ENCODE results near the gene AMMECR1. TPM values are rescaled to one million over a fixed set of nuclear protein-coding genes. Genes with fewer than 3 reads are reported as not detected.

AMMECR1 gene
- polyA plus RNA-seq, 3 donors from 2014 or later: 6.2 to 8.1 (median 7.6) TPM

- DNase-seq: no peak
- no peak overlapping the region for H3K27ac Mint-ChIP-seq
- H3K4me1 Mint-ChIP-seq: peaks cover 10 to 41% of the 10 kb centered on the region in 2 donors
- H3K27me3 Mint-ChIP-seq (ENCODE audit: low read depth in 3 of 3): peaks cover 0 to 2% (median 2%) of the 10 kb centered on the region in 3 donors
- no peaks in the 10 kb centered on the region for H3K36me3 Mint-ChIP-seq
- no peak overlapping the region for H3K4me3 Mint-ChIP-seq
- H3K9me3 Mint-ChIP-seq: no peaks in the 10 kb centered on the region
These were observed 13.5 kb downstream of the AMMECR1 start for GRCh38 chrX:110304371-110304770.

- H3K36me3 Mint-ChIP-seq: no peaks in the 10 kb centered on the region
- no peak overlapping the region for H3K4me3 Mint-ChIP-seq
- H3K9me3 Mint-ChIP-seq: no peaks in the 10 kb centered on the region
- DNase-seq: no peak
- H3K4me1 Mint-ChIP-seq: peaks cover 8 to 38% of the 10 kb centered on the region in 2 donors
- no peaks in the 10 kb centered on the region for H3K27me3 Mint-ChIP-seq (ENCODE audit: low read depth in 3 of 3)
- H3K27ac Mint-ChIP-seq: no peak overlapping the region
These were observed 14.9 kb downstream of the AMMECR1 start for GRCh38 chrX:110302975-110303374.

- DNase-seq: no peak
- Mint-ChIP-seq H3K36me3 (peaks cover 0 to 6% (median 0%) of the 10 kb centered on the region in 3 donors), H3K27me3 (ENCODE audit: low read depth in 3 of 3) (no peaks in the 10 kb centered on the region), H3K9me3 (peaks cover 0 to 7% (median 2%) of the 10 kb centered on the region in 6 donors), H3K4me1 (peaks cover 8 to 38% of the 10 kb centered on the region in 2 donors), H3K4me3 (no peak overlapping the region), H3K27ac (no peak overlapping the region)
These were observed 16.7 kb downstream of the AMMECR1 start for GRCh38 chrX:110301194-110301593.

- H3K27me3 Mint-ChIP-seq (ENCODE audit: low read depth in 3 of 3): no peaks in the 10 kb centered on the region
- no peak for DNase-seq
- peaks cover 0 to 14% (median 2%) of the 10 kb centered on the region in 6 donors for H3K9me3 Mint-ChIP-seq
- no peak overlapping the region for H3K4me3 Mint-ChIP-seq
- no peak overlapping the region for H3K27ac Mint-ChIP-seq
- peaks cover 2 to 15% of the 10 kb centered on the region in 2 donors for H3K4me1 Mint-ChIP-seq
- H3K36me3 Mint-ChIP-seq: peaks cover 0 to 7% (median 0%) of the 10 kb centered on the region in 3 donors
These were observed 23.8 kb downstream of the AMMECR1 start for GRCh38 chrX:110294087-110294486.

GRCh38 chrX:110293658-110294057, 24.2 kb downstream of the AMMECR1 start:
- Mint-ChIP-seq H3K4me3 (no peak overlapping the region), H3K36me3 (peaks cover 0 to 7% (median 0%) of the 10 kb centered on the region in 3 donors), H3K27ac (no peak overlapping the region), H3K9me3 (peaks cover 0 to 14% (median 2%) of the 10 kb centered on the region in 6 donors), H3K27me3 (ENCODE audit: low read depth in 3 of 3) (no peaks in the 10 kb centered on the region), H3K4me1 (peaks cover 5 to 15% of the 10 kb centered on the region in 2 donors)
- DNase-seq: no peak

GRCh38 chrX:110287605-110288004, 30.3 kb downstream of the AMMECR1 start:
- Mint-ChIP-seq H3K36me3 (no peaks in the 10 kb centered on the region), H3K9me3 (no peaks in the 10 kb centered on the region), H3K4me1 (peaks cover 13 to 30% of the 10 kb centered on the region in 2 donors), H3K27me3 (ENCODE audit: low read depth in 3 of 3) (peaks cover 0 to 2% (median 0%) of the 10 kb centered on the region in 3 donors), H3K27ac (no peak overlapping the region), H3K4me3 (no peak overlapping the region)
- DNase-seq: no peak

- Mint-ChIP-seq H3K4me1 (peaks cover 13 to 36% of the 10 kb centered on the region in 2 donors), H3K9me3 (peaks cover 0 to 2% (median 0%) of the 10 kb centered on the region in 6 donors), H3K36me3 (no peaks in the 10 kb centered on the region), H3K4me3 (no peak overlapping the region), H3K27ac (no peak overlapping the region), H3K27me3 (ENCODE audit: low read depth in 3 of 3) (peaks cover 0 to 7% (median 2%) of the 10 kb centered on the region in 3 donors)
- DNase-seq: no peak
These were observed 31.8 kb downstream of the AMMECR1 start for GRCh38 chrX:110286106-110286505.

GRCh38 chrX:110284159-110284558, 33.7 kb downstream of the AMMECR1 start:
- H3K9me3 Mint-ChIP-seq: peaks cover 0 to 2% (median 0%) of the 10 kb centered on the region in 6 donors

GRCh38 chrX:110282922-110283321, 35.0 kb downstream of the AMMECR1 start:
- peaks cover 0 to 5% (median 2%) of the 10 kb centered on the region in 3 donors for H3K27me3 Mint-ChIP-seq (ENCODE audit: low read depth in 3 of 3)
- no peaks in the 10 kb centered on the region for H3K36me3 Mint-ChIP-seq
- no peak overlapping the region for H3K4me3 Mint-ChIP-seq
- peaks cover 16 to 36% of the 10 kb centered on the region in 2 donors for H3K4me1 Mint-ChIP-seq
- H3K27ac Mint-ChIP-seq: no peak overlapping the region
- DNase-seq: no peak
- peaks cover 0 to 2% (median 0%) of the 10 kb centered on the region in 6 donors for H3K9me3 Mint-ChIP-seq

More at GRCh38 chrX:110284159-110284558, 33.7 kb downstream of the AMMECR1 start:
- Mint-ChIP-seq H3K4me1 (peaks cover 11 to 27% of the 10 kb centered on the region in 2 donors), H3K27ac (no peak overlapping the region), H3K36me3 (no peaks in the 10 kb centered on the region), H3K4me3 (no peak overlapping the region), H3K27me3 (ENCODE audit: low read depth in 3 of 3) (peaks cover 0 to 7% (median 2%) of the 10 kb centered on the region in 3 donors)
- no peak for DNase-seq

- peak overlapping the region in 1 of 6 donors; percentile 31 for H3K27ac Mint-ChIP-seq
- H3K4me3 Mint-ChIP-seq: no peak overlapping the region
- H3K9me3 Mint-ChIP-seq: peaks cover 0 to 2% (median 0%) of the 10 kb centered on the region in 6 donors
- H3K36me3 Mint-ChIP-seq: no peaks in the 10 kb centered on the region
- H3K4me1 Mint-ChIP-seq: peaks cover 17 to 35% of the 10 kb centered on the region in 2 donors
- peaks cover 0 to 8% (median 2%) of the 10 kb centered on the region in 3 donors for H3K27me3 Mint-ChIP-seq (ENCODE audit: low read depth in 3 of 3)
- DNase-seq: no peak
These were observed 36.5 kb downstream of the AMMECR1 start for GRCh38 chrX:110281377-110281776.

GRCh38 chrX:110280954-110281353, 36.9 kb downstream of the AMMECR1 start:
- Mint-ChIP-seq H3K27ac (no peak overlapping the region), H3K36me3 (peaks cover 0 to 2% (median 0%) of the 10 kb centered on the region in 3 donors), H3K9me3 (peaks cover 0 to 2% (median under 1%) of the 10 kb centered on the region in 6 donors), H3K4me3 (no peak overlapping the region), H3K4me1 (peaks cover 17 to 35% of the 10 kb centered on the region in 2 donors), H3K27me3 (ENCODE audit: low read depth in 3 of 3) (peaks cover 0 to 8% (median 2%) of the 10 kb centered on the region in 3 donors)
- no peak for DNase-seq

GRCh38 chrX:110277609-110278008, 40.3 kb downstream of the AMMECR1 start:
- H3K36me3 Mint-ChIP-seq: peaks cover 0 to 4% (median 3%) of the 10 kb centered on the region in 3 donors
- no peak for DNase-seq
- peaks cover 0 to 8% (median 4%) of the 10 kb centered on the region in 3 donors for H3K27me3 Mint-ChIP-seq (ENCODE audit: low read depth in 3 of 3)
- H3K27ac Mint-ChIP-seq: no peak overlapping the region
- H3K4me1 Mint-ChIP-seq: peaks cover 17 to 32% of the 10 kb centered on the region in 2 donors
- peaks cover 0 to 2% (median under 1%) of the 10 kb centered on the region in 6 donors for H3K9me3 Mint-ChIP-seq
- H3K4me3 Mint-ChIP-seq: no peak overlapping the region

- no peak for DNase-seq
- Mint-ChIP-seq H3K36me3 (peaks cover 0 to 4% (median 3%) of the 10 kb centered on the region in 3 donors), H3K9me3 (peaks cover 0 to 2% (median 0%) of the 10 kb centered on the region in 6 donors), H3K4me3 (no peak overlapping the region), H3K27ac (peak overlapping the region in 1 of 6 donors; percentile 52), H3K4me1 (peaks cover 17 to 32% of the 10 kb centered on the region in 2 donors), H3K27me3 (ENCODE audit: low read depth in 3 of 3) (peaks cover 0 to 5% (median 2%) of the 10 kb centered on the region in 3 donors)
These were observed 41.1 kb downstream of the AMMECR1 start for GRCh38 chrX:110276778-110277177.

- Mint-ChIP-seq H3K4me1 (peaks cover 19 to 27% of the 10 kb centered on the region in 2 donors), H3K27ac (peak overlapping the region in 4 of 6 donors; percentile 0 to 67 (median 18)), H3K9me3 (no peaks in the 10 kb centered on the region), H3K4me3 (no peak overlapping the region), H3K27me3 (ENCODE audit: low read depth in 3 of 3) (peaks cover 0 to 3% (median 2%) of the 10 kb centered on the region in 3 donors), H3K36me3 (no peaks in the 10 kb centered on the region)
- DNase-seq: no peak
These were observed 49.0 kb downstream of the AMMECR1 start for GRCh38 chrX:110268886-110269285.

Measured in immature natural killer cell (primary cell).